Adrenal gland (tissue), 5 donors: ENCODE results near the gene SHISA6.

Source experiments
- CTCF ChIP-seq, 6 experiments: fragments of 450-650 bp in 4 of 6; fragments of 200-600 bp in 2 of 6; sonication (generic) in 1 of 6; IDR thresholded peaks; 1 replicate in 5 of 6; 2 replicates in 1 of 6; pipeline versions ENCODE4 v1.5.1 to v1.8.0; 2016 to 2021; ENCODE audit warnings: antibody characterized with exemption in 6 of 6, mild to moderate bottlenecking in 2 of 6, moderate library complexity in 1 of 6
- POLR2A ChIP-seq, 2 donors: fragments of 450-650 bp; IDR thresholded peaks; one replicate each; pipeline ENCODE4 v1.6.1; 2017; ENCODE audit warnings: antibody characterized with exemption in 2 of 2, mild to moderate bottlenecking in 2 of 2, moderate library complexity in 1 of 2
- donor health status: DM: no; HTN: no; CAD: no.

- no peak for TF ChIP-seq CTCF (IDR thresholded peaks at IDR 0.05)
- TF ChIP-seq POLR2A (IDR thresholded peaks at IDR 0.05) = no peak
Observed at GRCh38 chr17:11319894-11320293, 78.9 kb downstream of the SHISA6 start.
